GM21528 (cell line): ENCODE results near the gene ZNF536.
"Not testable (repeated sequence)": the region's sequence is repeated elsewhere in the genome, so short reads cannot be mapped to it uniquely, and the experiment has no call there.

Experiments
- ATAC-seq: cut with Tn5 transposase; IDR thresholded peaks from one replicate; pipeline ENCODE4 v1.9.1; 2021; ENCODE audit warnings: mild to moderate bottlenecking, moderate library complexity; ENCODE audit not compliant: unreplicated experiment, low FRiP score

ZNF536 gene

GRCh38 chr19:30386551-30387143 lies 14.5 kb downstream of the ZNF536 start:
- no peak for ATAC-seq

- no peak for ATAC-seq
Observed at GRCh38 chr19:30387311-30388115, 15.3 kb downstream of the ZNF536 start.

GRCh38 chr19:30388327-30388726 lies 16.1 kb downstream of the ZNF536 start:
- no peak for ATAC-seq

- ATAC-seq: no peak
Observed at GRCh38 chr19:30388819-30389218, 16.6 kb downstream of the ZNF536 start.

- no peak for ATAC-seq
Observed at GRCh38 chr19:30390356-30390988, 18.3 kb downstream of the ZNF536 start.

- no peak for ATAC-seq
Observed at GRCh38 chr19:30391052-30391451, 18.9 kb downstream of the ZNF536 start.

- ATAC-seq: no peak
Observed at GRCh38 chr19:30391554-30392551, 19.7 kb downstream of the ZNF536 start.

- no peak for ATAC-seq
Observed at GRCh38 chr19:30393046-30393445, 20.9 kb downstream of the ZNF536 start.

- no peak for ATAC-seq
Observed at GRCh38 chr19:30393729-30394480, 21.7 kb downstream of the ZNF536 start.

- ATAC-seq: no peak
Observed at GRCh38 chr19:30394481-30395151, 22.4 kb downstream of the ZNF536 start.

GRCh38 chr19:30395283-30395682 lies 23.1 kb downstream of the ZNF536 start:
- ATAC-seq: no peak

- not testable (repeated sequence) for ATAC-seq
Observed at GRCh38 chr19:30398539-30398938, 26.4 kb downstream of the ZNF536 start.

- no peak for ATAC-seq
Observed at GRCh38 chr19:30401956-30402355, 29.8 kb downstream of the ZNF536 start.

- ATAC-seq: no peak
Observed at GRCh38 chr19:30402436-30403202, 30.4 kb downstream of the ZNF536 start.

GRCh38 chr19:30403203-30403985 lies 31.2 kb downstream of the ZNF536 start:
- no peak for ATAC-seq

- no peak for ATAC-seq
Observed at GRCh38 chr19:30406220-30407067, 34.3 kb downstream of the ZNF536 start.
